GM19240 (cell line): ENCODE results near the gene CADM2.
"Not testable (repeated sequence)": the region's sequence is repeated elsewhere in the genome, so short reads cannot be mapped to it uniquely, and the experiment has no call there.

ENCODE experiments used
- DNase-seq: peaks from one replicate; pipeline ENCODE4 v3.0.0; 2011; ENCODE audit warnings: low spot score; ENCODE audit not compliant: insufficient read length

CADM2 gene

GRCh38 chr3:85890043-85890555 is 931.3 kb downstream of the CADM2 start:
- no peak for DNase-seq

GRCh38 chr3:85903434-85903833 is 944.6 kb downstream of the CADM2 start:
- no peak for DNase-seq

GRCh38 chr3:85912980-85913379 is 954.2 kb downstream of the CADM2 start:
- DNase-seq = no peak

- DNase-seq = no peak
Observed at GRCh38 chr3:85922374-85922773, 963.6 kb downstream of the CADM2 start.

GRCh38 chr3:85930718-85931117 is 971.9 kb downstream of the CADM2 start:
- DNase-seq = no peak

- DNase-seq = no peak
Observed at GRCh38 chr3:85933326-85933725, 974.5 kb downstream of the CADM2 start.

- DNase-seq = no peak
Observed at GRCh38 chr3:85935171-85935570, 976.4 kb downstream of the CADM2 start.

GRCh38 chr3:85939074-85939482 is 980.3 kb downstream of the CADM2 start:
- DNase-seq = no peak

- no peak for DNase-seq
Observed at GRCh38 chr3:85950435-85950834, 991.6 kb downstream of the CADM2 start.

- no peak for DNase-seq
Observed at GRCh38 chr3:85960793-85961192, 1002.0 kb downstream of the CADM2 start.

GRCh38 chr3:85977615-85978338 is 1019.0 kb downstream of the CADM2 start:
- no peak for DNase-seq

- DNase-seq = no peak
Observed at GRCh38 chr3:85979034-85979433, 1020.2 kb downstream of the CADM2 start.

- not testable (repeated sequence) for DNase-seq
Observed at GRCh38 chr3:85989581-85989980, 1030.8 kb downstream of the CADM2 start.

GRCh38 chr3:86029590-86029989 is 1070.8 kb downstream of the CADM2 start:
- no peak for DNase-seq

GRCh38 chr3:86037916-86038315 is 1079.1 kb downstream of the CADM2 start:
- no peak for DNase-seq

GRCh38 chr3:86046436-86047136 is 1087.8 kb downstream of the CADM2 start:
- no peak for DNase-seq

- DNase-seq = no peak
Observed at GRCh38 chr3:86047161-86047560, 1088.4 kb downstream of the CADM2 start.

- no peak for DNase-seq
Observed at GRCh38 chr3:86051058-86051457, 1092.3 kb downstream of the CADM2 start.

- DNase-seq = no peak
Observed at GRCh38 chr3:86056032-86056431, 1097.2 kb downstream of the CADM2 start.

- DNase-seq = no peak
Observed at GRCh38 chr3:86056962-86057361, 1098.2 kb downstream of the CADM2 start.

GRCh38 chr3:86073799-86074198 is 1115.0 kb downstream of the CADM2 start:
- no peak for DNase-seq

- no peak for DNase-seq
Observed at GRCh38 chr3:86087160-86087871, 1128.5 kb downstream of the CADM2 start.
